ENCODE measurements around the gene THAP3. TPM values are rescaled to one million over a fixed set of nuclear protein-coding genes. Genes with fewer than 3 reads are reported as not detected.

THAP3 gene
- total and polyA plus RNA-seq, 2 donors from 2014 or later: 14.4 to 28.7 TPM

- H3K4me3 ChIP-seq (ENCODE audit: low read length in 3 of 3): no peak overlapping the region
- peaks cover 2 to 8% (median 6%) of the 10 kb centered on the region in 3 donors for H3K36me3 ChIP-seq (ENCODE audit: control insufficient read depth in 2 of 3, insufficient read depth in 3 of 3, low read length in 3 of 3)
- H3K9ac ChIP-seq (ENCODE audit: low read length in 3 of 3): no peak overlapping the region
- no peak overlapping the region for H3K27ac ChIP-seq (ENCODE audit: low read depth in 2 of 2, low read length in 2 of 2)
- H3K4me1 ChIP-seq (ENCODE audit: control insufficient read depth in 2 of 3, insufficient read depth in 2 of 3, low read depth in 1 of 3, low read length in 3 of 3): peaks cover 0 to 27% (median 16%) of the 10 kb centered on the region in 3 donors
- intact Hi-C loops (cut with DNase I): no loop called here
- DNase-seq (no peak), FAIRE-seq (no peak)
- H3K27me3 ChIP-seq (ENCODE audit: control insufficient read depth, insufficient read depth, low read length): no peaks in the 10 kb centered on the region
- TF ChIP-seq, protein P1, sequence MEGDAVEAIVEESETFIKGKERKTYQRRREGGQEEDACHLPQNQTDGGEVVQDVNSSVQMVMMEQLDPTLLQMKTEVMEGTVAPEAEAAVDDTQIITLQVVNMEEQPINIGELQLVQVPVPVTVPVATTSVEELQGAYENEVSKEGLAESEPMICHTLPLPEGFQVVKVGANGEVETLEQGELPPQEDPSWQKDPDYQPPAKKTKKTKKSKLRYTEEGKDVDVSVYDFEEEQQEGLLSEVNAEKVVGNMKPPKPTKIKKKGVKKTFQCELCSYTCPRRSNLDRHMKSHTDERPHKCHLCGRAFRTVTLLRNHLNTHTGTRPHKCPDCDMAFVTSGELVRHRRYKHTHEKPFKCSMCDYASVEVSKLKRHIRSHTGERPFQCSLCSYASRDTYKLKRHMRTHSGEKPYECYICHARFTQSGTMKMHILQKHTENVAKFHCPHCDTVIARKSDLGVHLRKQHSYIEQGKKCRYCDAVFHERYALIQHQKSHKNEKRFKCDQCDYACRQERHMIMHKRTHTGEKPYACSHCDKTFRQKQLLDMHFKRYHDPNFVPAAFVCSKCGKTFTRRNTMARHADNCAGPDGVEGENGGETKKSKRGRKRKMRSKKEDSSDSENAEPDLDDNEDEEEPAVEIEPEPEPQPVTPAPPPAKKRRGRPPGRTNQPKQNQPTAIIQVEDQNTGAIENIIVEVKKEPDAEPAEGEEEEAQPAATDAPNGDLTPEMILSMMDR (IDR thresholded peaks at IDR 0.05; ENCODE audit: borderline replicate concordance, extremely low read depth, insufficient read depth): no peak
- H3K9me3 ChIP-seq (ENCODE audit: control insufficient read depth in 2 of 3, insufficient read depth in 1 of 3, low read length in 3 of 3): no peaks in the 10 kb centered on the region
Measured at GRCh38 chr1:6584126-6585080, 40.3 kb upstream of the THAP3 start.

DNA sequence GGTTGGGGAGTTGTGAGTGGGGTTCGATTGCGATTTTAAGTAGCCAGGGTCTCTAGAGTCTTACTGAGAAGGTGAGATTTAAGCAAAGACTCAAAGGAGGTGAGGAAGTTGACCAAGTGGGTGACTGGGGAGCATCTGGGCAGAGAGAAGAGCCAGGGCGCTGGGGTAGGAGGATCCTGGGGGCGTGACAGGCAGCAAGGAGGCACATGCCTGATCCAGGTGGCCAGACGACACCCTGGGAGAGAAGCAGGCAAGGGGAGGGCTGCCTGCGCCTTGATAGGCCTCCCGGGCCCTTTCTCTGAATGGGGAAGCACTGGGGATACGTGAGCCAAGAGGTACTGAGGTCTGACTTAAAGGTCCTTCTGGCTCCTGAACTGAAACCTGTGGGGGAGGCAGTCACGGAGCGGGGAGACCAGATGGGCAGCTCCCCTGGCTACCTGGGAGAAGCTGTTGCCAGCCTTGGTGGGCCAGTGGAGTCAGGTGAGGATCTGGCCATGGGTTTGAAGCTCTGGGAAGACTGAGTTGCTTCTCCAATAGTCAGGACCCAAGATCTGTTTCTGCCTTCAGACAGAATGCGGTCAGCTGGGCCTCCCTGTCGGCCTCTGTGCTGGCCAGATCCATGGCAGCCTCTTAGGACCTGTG lies 39.5 kb upstream of the THAP3 start:
- no peak for DNase-seq
- H3K36me3 ChIP-seq (ENCODE audit: control insufficient read depth in 2 of 3, insufficient read depth in 3 of 3, low read length in 3 of 3): peaks cover 2 to 15% (median 14%) of the 10 kb centered on the region in 3 donors
- FAIRE-seq: no peak
- H3K4me1 ChIP-seq (ENCODE audit: control insufficient read depth in 2 of 3, insufficient read depth in 2 of 3, low read depth in 1 of 3, low read length in 3 of 3): peaks cover 0 to 26% (median 16%) of the 10 kb centered on the region in 3 donors
- intact Hi-C loops (cut with DNase I): no loop called here
- no peak overlapping the region for H3K4me3 ChIP-seq (ENCODE audit: low read length in 3 of 3)
- no peaks in the 10 kb centered on the region for H3K9me3 ChIP-seq (ENCODE audit: control insufficient read depth in 2 of 3, insufficient read depth in 1 of 3, low read length in 3 of 3)
- H3K27ac ChIP-seq (ENCODE audit: low read depth in 2 of 2, low read length in 2 of 2): no peak overlapping the region
- TF ChIP-seq, protein P1 (IDR thresholded peaks at IDR 0.05; ENCODE audit: borderline replicate concordance, extremely low read depth, insufficient read depth): no peak
- no peaks in the 10 kb centered on the region for H3K27me3 ChIP-seq (ENCODE audit: control insufficient read depth, insufficient read depth, low read length)
- H3K9ac ChIP-seq (ENCODE audit: low read length in 3 of 3): no peak overlapping the region

DNA sequence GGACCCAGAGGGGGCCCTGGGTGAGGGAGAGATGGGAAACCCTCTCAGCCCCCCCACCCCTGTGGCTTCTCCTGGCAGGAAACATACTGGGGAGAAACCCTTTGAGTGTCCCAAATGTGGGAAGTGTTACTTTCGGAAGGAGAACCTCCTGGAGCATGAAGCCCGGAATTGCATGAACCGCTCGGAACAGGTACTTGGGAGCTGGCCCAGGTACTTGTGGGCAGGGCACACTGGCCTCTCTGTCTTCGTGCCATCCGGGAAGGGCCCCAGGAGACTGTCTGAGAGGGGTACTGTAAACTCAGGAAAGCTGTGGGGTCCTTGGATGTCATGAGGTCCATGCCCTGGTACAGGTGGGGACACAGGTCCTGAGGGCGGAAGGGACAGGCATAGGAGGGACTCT lies 38.8 kb upstream of the THAP3 start:
- Histone ChIP-seq H3K4me1 (ENCODE audit: control insufficient read depth in 2 of 3, insufficient read depth in 2 of 3, low read depth in 1 of 3, low read length in 3 of 3) (peaks cover 0 to 21% (median 15%) of the 10 kb centered on the region in 3 donors), H3K9me3 (ENCODE audit: control insufficient read depth in 2 of 3, insufficient read depth in 1 of 3, low read length in 3 of 3) (no peaks in the 10 kb centered on the region), H3K27me3 (ENCODE audit: control insufficient read depth, insufficient read depth, low read length) (no peaks in the 10 kb centered on the region), H3K9ac (ENCODE audit: low read length in 3 of 3) (no peak overlapping the region), H3K27ac (ENCODE audit: low read depth in 2 of 2, low read length in 2 of 2) (no peak overlapping the region), H3K36me3 (ENCODE audit: control insufficient read depth in 2 of 3, insufficient read depth in 3 of 3, low read length in 3 of 3) (peaks cover 2 to 17% (median 16%) of the 10 kb centered on the region in 3 donors), H3K4me3 (ENCODE audit: low read length in 3 of 3) (no peak overlapping the region)
- FAIRE-seq (no peak), DNase-seq (no peak)
- TF ChIP-seq, protein P1 (IDR thresholded peaks at IDR 0.05; ENCODE audit: borderline replicate concordance, extremely low read depth, insufficient read depth): no peak
- intact Hi-C loops (cut with DNase I): no loop called here
